GM12874 (cell line): ENCODE data around the gene AGER.
A peak's percentile ranks its signal among the peaks of the same experiment; 100 is the strongest.

Experiments
- CTCF ChIP-seq: IDR thresholded peaks from 2 replicates; pipeline ENCODE4 v1.5.1; 2011; ENCODE audit warnings: low read depth, mild to moderate bottlenecking, control low read depth, low read length, moderate library complexity; ENCODE audit not compliant: insufficient read depth

Gene AGER

GRCh38 chr6:32196682-32197616, 12.9 kb upstream of the AGER start:
- no peak for TF ChIP-seq CTCF

- TF ChIP-seq CTCF: no peak
Observed at GRCh38 chr6:32195902-32196681, 12.0 kb upstream of the AGER start.

GRCh38 chr6:32195652-32195901, 11.5 kb upstream of the AGER start:
- TF ChIP-seq CTCF: 0 out of 2 replicates have a peak, but pooled peaks have one; percentile 19

- peak; percentile 52 for TF ChIP-seq CTCF
Observed at GRCh38 chr6:32194825-32195651, 11.0 kb upstream of the AGER start.

GRCh38 chr6:32194388-32194787, 10.3 kb upstream of the AGER start:
- TF ChIP-seq CTCF: no peak

- TF ChIP-seq CTCF: no peak
Observed at GRCh38 chr6:32192608-32193039, 8.6 kb upstream of the AGER start, which contains the start of gene GPSM3. TSS of gene GPSM3 (minus strand) at chr6:32192643. CDS start at chr6:32192513, 130 bp downstream.
